Endothelial cell of hepatic sinusoid (primary cell): Measurements from ENCODE around the gene CREB3L1.

ENCODE experiments used
- in situ Hi-C: cut with HindIII; loops from 2 replicates; pipeline ENCODE4 v1.10.0; 2017; ENCODE audit warnings: low sequenced_read_pairs

CREB3L1 gene

DNA sequence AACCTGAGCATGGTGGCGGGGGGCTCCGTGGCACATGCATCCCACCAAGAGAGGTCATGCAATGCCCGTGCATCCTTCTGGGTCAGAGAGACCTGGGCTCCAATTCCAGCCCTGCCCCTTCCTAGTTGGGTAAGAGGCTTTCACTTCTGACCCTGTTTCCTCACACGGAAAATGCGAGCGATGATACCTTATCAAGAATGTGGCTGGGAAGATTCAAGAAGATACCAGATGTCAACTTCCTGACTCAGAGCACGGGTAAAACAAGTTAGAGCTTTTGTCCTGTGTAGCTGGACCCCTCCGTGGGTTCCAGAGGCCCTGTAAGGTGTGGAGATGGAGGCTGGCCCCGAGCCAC lies 61.1 kb downstream of the CREB3L1 start:
- in situ Hi-C loops = loop anchor here (5.0 kb wide), 1 partner anchor 101 kb away; no protein-coding TSS in a partner anchor

DNA sequence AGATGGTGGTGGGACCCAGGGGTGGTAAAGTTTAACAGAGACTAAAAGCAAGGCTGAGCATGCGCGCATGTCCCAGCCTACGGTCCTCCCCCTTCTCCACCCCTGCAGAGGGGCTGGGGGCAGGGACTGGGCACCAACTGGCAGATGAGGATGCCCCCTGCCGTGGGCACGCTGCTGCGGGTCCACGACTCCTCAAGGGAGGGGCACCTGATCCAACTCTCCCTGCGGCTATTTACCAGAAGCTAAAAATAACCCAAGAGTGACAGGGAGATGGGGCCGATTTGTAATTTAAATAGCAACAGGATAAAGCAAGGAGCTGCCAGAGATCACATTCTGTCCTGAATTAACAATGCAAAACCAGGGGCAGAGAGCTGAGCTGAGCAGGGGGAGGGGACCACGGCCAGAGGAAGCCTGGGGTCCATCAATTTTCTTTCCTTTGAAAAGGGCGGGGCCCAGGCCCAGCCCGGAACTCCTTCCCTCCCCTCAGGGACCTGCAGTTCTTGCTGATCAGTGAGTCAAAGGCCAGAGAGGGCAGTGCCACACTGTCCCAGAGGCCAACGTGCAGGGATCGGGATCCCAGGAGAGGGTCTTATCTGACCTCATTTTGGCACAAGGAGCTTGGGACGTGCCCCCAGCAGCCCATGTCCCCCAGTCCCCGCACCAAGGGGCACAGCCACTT lies 61.7 kb downstream of the CREB3L1 start:
- in situ Hi-C loops = loop anchor here (5.0 kb wide), 1 partner anchor 102 kb away; no protein-coding TSS in a partner anchor

DNA sequence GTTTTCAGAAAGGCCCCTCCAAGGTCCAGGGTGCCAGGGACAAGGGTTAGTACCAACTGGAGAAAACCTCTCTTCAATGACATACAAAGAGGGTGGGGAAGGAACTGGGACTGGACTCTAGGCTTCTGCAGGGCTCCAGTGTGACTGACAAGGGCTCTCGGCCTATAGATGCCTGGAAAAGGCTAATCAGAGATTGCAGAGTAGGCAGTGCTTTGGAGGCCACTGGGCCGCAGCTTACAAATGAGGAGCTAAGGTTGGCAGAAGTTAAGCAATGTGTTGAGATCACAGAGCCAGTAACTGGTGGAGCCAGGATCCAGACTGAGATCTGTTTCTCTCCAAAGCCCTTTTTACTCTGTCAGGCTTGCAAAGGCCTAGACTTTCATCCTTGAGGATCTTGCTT lies 62.4 kb downstream of the CREB3L1 start:
- in situ Hi-C loops = loop anchor here (5.0 kb wide), 1 partner anchor 103 kb away; no protein-coding TSS in a partner anchor

DNA sequence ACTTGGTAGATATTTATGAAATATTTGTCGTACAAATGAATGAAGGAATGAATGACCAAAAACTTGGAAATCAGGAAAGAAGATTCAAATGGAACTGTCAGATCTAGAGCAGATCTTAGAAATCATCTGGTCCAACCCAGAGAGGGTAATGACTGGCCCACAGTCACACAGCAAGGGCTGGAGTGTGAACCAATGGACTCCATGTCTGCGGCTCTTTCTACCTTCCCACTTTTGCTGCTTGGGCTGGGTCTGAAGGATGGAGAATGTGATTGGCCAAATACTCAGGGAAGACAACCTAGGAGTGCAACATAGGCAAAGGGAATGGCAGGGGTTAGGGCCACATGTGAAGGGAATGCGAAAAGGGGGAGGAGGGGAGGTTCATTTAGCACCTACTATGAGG lies 64.0 kb downstream of the CREB3L1 start:
- in situ Hi-C loops = no loop called here

GRCh38 chr11:46342239-46342638 lies 64.8 kb downstream of the CREB3L1 start:
- in situ Hi-C loops = no loop called here

DNA sequence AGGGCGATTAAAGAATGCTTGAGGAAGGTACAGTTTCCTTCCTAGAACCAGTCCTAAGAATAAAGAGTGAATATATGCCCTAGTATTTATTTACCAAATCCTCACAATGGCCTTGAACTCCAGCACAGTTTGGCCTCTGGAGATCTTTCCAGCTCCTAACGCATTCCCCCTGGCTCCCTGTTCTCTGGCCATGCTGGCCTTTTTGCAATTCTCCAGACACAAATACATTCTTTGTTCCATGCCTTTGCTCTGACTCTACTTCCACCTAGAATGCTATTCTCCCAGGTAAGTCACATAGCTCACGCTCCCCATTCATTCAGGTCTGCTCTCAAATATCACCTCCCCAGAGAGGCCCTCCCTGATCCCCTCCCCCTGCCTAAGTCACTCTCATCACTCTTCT lies 66.1 kb downstream of the CREB3L1 start:
- in situ Hi-C loops = no loop called here

GRCh38 chr11:46345131-46345597 lies 67.7 kb downstream of the CREB3L1 start:
- in situ Hi-C loops = loop anchor here (5.0 kb wide), 1 partner anchor 37 kb away; the partner anchor contains the start of gene MDK

- in situ Hi-C loops = loop anchor here (5.0 kb wide), 1 partner anchor 36 kb away; the partner anchor contains the start of gene MDK
Measured at GRCh38 chr11:46345881-46346484, 68.5 kb downstream of the CREB3L1 start.

GRCh38 chr11:46346886-46347636 lies 69.6 kb downstream of the CREB3L1 start, which contains the start of gene DGKZ:
Gene DGKZ (plus strand): TSS chr11:46347463. CDS start chr11:46347660, 197 bp downstream.
- in situ Hi-C loops = loop anchor here (5.0 kb wide), 1 partner anchor 35 kb away; the partner anchor contains the start of gene MDK

GRCh38 chr11:46347637-46348311 lies 70.3 kb downstream of the CREB3L1 start:
- in situ Hi-C loops = loop anchor here (5.0 kb wide), 1 partner anchor 35 kb away; the partner anchor contains the start of gene MDK

GRCh38 chr11:46348566-46349401 lies 71.3 kb downstream of the CREB3L1 start:
- in situ Hi-C loops = loop anchor here (5.0 kb wide), 1 partner anchor 34 kb away; the partner anchor contains the start of gene MDK

DNA sequence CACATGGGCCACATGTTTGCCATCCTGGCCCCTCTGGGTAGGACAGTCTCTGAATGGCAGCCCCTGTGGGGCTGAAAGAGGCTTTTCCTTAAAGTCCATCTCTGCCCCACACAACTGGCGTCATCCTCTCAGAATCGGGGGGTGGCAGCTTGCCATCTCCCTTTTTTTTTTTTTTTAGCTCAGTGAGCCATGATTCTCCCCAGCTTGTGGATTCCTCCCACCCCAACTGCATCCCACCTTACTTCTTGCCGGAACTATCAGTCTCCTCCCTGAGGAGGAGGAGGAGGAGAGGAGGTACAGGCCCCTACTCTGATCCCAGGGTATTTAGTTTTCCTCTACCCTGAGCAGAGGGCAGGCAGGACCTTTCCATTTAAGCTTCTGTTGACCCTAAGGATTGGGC lies 73.2 kb downstream of the CREB3L1 start:
- in situ Hi-C loops = no loop called here

- in situ Hi-C loops = no loop called here
Measured at GRCh38 chr11:46351148-46351547, 73.7 kb downstream of the CREB3L1 start.

- in situ Hi-C loops = no loop called here
Measured at GRCh38 chr11:46351606-46352005, 74.1 kb downstream of the CREB3L1 start.

GRCh38 chr11:46352063-46352841 lies 74.8 kb downstream of the CREB3L1 start:
- in situ Hi-C loops = no loop called here

GRCh38 chr11:46353698-46354097 lies 76.2 kb downstream of the CREB3L1 start:
- in situ Hi-C loops = no loop called here

DNA sequence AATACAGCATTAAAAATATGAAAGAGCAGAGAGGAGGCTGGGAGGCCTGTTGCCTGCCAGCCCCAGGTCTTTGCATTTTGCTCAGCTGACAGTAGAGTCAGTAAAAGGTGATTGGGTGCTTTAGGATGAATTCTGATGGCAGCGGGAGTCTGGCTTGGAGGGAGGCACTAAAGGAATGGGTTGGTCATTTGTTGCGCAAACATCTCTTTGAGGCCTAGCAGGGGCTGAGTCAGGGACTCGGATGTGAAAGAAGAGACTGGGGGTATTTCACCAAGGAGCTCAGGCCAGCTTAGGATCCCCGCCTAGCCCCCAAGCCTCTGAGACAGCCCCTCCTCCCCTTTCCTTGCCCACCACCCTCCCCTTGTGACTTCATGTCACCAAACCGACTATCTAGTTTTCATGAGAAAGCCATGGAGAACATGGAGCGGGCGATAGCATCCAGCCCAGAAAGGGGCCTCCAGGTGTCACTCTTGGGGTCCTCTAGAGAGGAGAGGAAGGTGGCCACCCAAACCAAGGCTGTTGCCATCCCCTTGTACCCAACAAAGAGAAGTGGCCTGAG lies 79.5 kb downstream of the CREB3L1 start:
- in situ Hi-C loops = no loop called here

DNA sequence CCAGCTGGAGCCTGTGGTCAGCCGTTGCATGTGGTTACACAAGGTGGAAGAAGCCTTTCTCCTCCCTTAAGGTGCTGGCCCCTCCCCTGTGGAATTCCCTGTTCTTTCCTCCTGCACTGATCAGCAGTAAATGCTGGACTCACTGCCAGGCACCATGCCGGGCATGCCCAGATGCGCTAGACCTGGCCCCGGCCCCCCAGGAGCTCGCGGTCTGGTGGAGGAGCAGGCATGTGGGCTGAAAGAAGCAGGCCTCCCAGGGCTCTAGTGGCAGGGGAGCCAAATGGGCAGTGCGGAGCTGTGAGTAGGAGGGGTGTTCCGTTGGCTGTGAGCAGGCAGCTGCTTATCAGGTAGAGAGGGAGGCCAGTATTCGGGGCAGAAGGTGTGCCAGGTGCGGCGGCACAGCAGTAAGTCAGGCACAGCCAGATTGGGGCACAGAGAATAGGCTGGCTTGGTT lies 80.0 kb downstream of the CREB3L1 start:
- in situ Hi-C loops = no loop called here

DNA sequence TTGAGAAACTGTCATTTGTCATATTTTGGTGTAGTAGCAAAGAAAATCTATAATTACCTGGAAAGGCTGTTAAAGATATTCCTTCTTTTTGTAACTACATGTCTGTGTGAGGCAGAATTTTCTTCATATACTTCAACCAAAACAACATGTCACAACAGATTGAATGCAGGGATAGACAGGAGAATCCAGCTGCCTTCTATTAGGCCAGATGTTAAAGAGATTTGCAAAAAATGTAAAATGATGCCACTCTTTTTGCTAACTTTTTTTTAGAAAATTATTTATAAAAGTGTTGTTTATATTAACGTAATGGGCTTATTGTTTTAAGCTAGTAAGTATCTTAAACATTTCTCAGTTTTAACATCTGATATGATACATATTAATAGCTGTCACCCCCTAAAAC lies 82.5 kb downstream of the CREB3L1 start:
- in situ Hi-C loops = no loop called here
